ENCODE results near the gene RHOB. TPM values are rescaled to one million over a fixed set of nuclear protein-coding genes. Genes with fewer than 3 reads are reported as not detected.

The RHOB gene
- total and polyA plus RNA-seq, 2 of the 13 experiments (the other 11 are each of a cell fraction or from before 2014, with no cell fraction given) = 192 to 268 TPM

- TF ChIP-seq ZNF646 (CRISPR knock-in tag; IDR thresholded peaks at IDR 0.05) (no peak), NR3C1 (CRISPR knock-in tag; IDR thresholded peaks at IDR 0.05) (no peak), MATR3 (CRISPR knock-in tag; IDR thresholded peaks at IDR 0.05) (no peak), ZNF547 (CRISPR knock-in tag; IDR thresholded peaks at IDR 0.05) (no peak), U2AF2 (IDR thresholded peaks at IDR 0.05; ENCODE audit: low read depth, low read length) (no peak), THAP11 (CRISPR knock-in tag; IDR thresholded peaks at IDR 0.05) (0 out of 2 replicates have a peak, but pooled peaks have one; percentile 20), ZNF639 (CRISPR knock-in tag; conservative IDR thresholded peaks at IDR 0.05) (no peak), ZC3H13 (CRISPR knock-in tag; IDR thresholded peaks at IDR 0.05) (no peak), ZNF224 (CRISPR knock-in tag; IDR thresholded peaks at IDR 0.05) (no peak), ZNF430 (CRISPR knock-in tag; IDR thresholded peaks at IDR 0.05) (no peak), REST (IDR thresholded peaks at IDR 0.05; ENCODE audit: borderline replicate concordance in 1 of 2, low read depth in 1 of 2, low read length in 2 of 2) (no peak), ZNF629 (CRISPR knock-in tag; conservative IDR thresholded peaks at IDR 0.05) (no peak), CBX5 (CRISPR knock-in tag; IDR thresholded peaks at IDR 0.05; ENCODE audit: borderline replicate concordance) (no peak), ZNF788 (CRISPR knock-in tag; IDR thresholded peaks at IDR 0.05; ENCODE audit: borderline replicate concordance) (no peak), EP300 (IDR thresholded peaks at IDR 0.05; ENCODE audit: low read depth in 2 of 2, low read length in 2 of 2) (no peak), EP300 (CRISPR knock-in tag; IDR thresholded peaks at IDR 0.05; ENCODE audit: borderline replicate concordance) (no peak), CENPT (CRISPR knock-in tag; IDR thresholded peaks at IDR 0.05; ENCODE audit: low read depth) (no peak), ZNF235 (CRISPR knock-in tag; IDR thresholded peaks at IDR 0.05; ENCODE audit: borderline replicate concordance) (no peak), ZNF747 (CRISPR knock-in tag; IDR thresholded peaks at IDR 0.05; ENCODE audit: borderline replicate concordance) (no peak), MAFG (CRISPR knock-in tag; IDR thresholded peaks at IDR 0.05) (no peak)
Observed at GRCh38 chr2:20419007-20419576, 27.8 kb upstream of the RHOB start (continued).
